ENCODE data around the gene PRKAG2.
"Not testable (repeated sequence)": the region's sequence is repeated elsewhere in the genome, so short reads cannot be mapped to it uniquely, and the experiment has no call there.

PRKAG2 gene

GRCh38 chr7:151834271-151835035 lies 42.5 kb downstream of the PRKAG2 start:
- DNase-seq (ENCODE audit: low spot score): no peak

GRCh38 chr7:151833691-151834090 lies 43.2 kb downstream of the PRKAG2 start:
- DNase-seq (ENCODE audit: low spot score): no peak

GRCh38 chr7:151833213-151833651 lies 43.7 kb downstream of the PRKAG2 start:
- DNase-seq (ENCODE audit: low spot score): no peak

GRCh38 chr7:151832656-151833055 lies 44.3 kb downstream of the PRKAG2 start:
- no peak for DNase-seq (ENCODE audit: low spot score)

- no peak for DNase-seq (ENCODE audit: low spot score)
Measured at GRCh38 chr7:151832138-151832537, 44.8 kb downstream of the PRKAG2 start.

GRCh38 chr7:151831606-151832005 lies 45.3 kb downstream of the PRKAG2 start:
- no peak for DNase-seq (ENCODE audit: low spot score)

GRCh38 chr7:151830121-151830830 lies 46.6 kb downstream of the PRKAG2 start:
- DNase-seq (ENCODE audit: low spot score): no peak

GRCh38 chr7:151829707-151830106 lies 47.2 kb downstream of the PRKAG2 start:
- no peak for DNase-seq (ENCODE audit: low spot score)

- no peak for DNase-seq (ENCODE audit: low spot score)
Measured at GRCh38 chr7:151827620-151828019, 49.3 kb downstream of the PRKAG2 start.

GRCh38 chr7:151826316-151826715 lies 50.6 kb downstream of the PRKAG2 start:
- DNase-seq (ENCODE audit: low spot score): not testable (repeated sequence)

GRCh38 chr7:151825721-151826120 lies 51.2 kb downstream of the PRKAG2 start:
- DNase-seq (ENCODE audit: low spot score): no peak

- no peak for DNase-seq (ENCODE audit: low spot score)
Measured at GRCh38 chr7:151824373-151824933, 52.5 kb downstream of the PRKAG2 start.

GRCh38 chr7:151823566-151824372 lies 53.1 kb downstream of the PRKAG2 start:
- DNase-seq (ENCODE audit: low spot score): no peak

GRCh38 chr7:151822541-151823181 lies 54.3 kb downstream of the PRKAG2 start:
- no peak for DNase-seq (ENCODE audit: low spot score)

GRCh38 chr7:151821806-151822540 lies 54.9 kb downstream of the PRKAG2 start:
- DNase-seq (ENCODE audit: low spot score): no peak

GRCh38 chr7:151821226-151821625 lies 55.7 kb downstream of the PRKAG2 start:
- DNase-seq (ENCODE audit: low spot score): no peak

- DNase-seq (ENCODE audit: low spot score): no peak
Measured at GRCh38 chr7:151820491-151821105, 56.3 kb downstream of the PRKAG2 start.

GRCh38 chr7:151819866-151820265 lies 57.0 kb downstream of the PRKAG2 start:
- DNase-seq (ENCODE audit: low spot score): no peak

- no peak for DNase-seq (ENCODE audit: low spot score)
Measured at GRCh38 chr7:151818674-151819519, 58.0 kb downstream of the PRKAG2 start.

Data from CD4-positive, alpha-beta T cell treated with Interleukin-6 at 100 ng/mL for 8 hours (primary cell).